LNCaP clone FGC (cell line): ENCODE data around the gene FYN.

Experiments used
- DNase-seq: peaks from one replicate; pipeline ENCODE4 v3.0.0-alpha.2; 2011; ENCODE audit warnings: low read depth
- H3K4me3 ChIP-seq: 2 replicates; pipeline ENCODE4 v1.5.1; 2011; ENCODE audit warnings: mild to moderate bottlenecking, low read depth, low read length, control low read depth
- CTCF ChIP-seq: IDR thresholded peaks from 2 replicates; pipeline ENCODE4 v1.5.1; 2012; ENCODE audit warnings: mild to moderate bottlenecking; ENCODE audit not compliant: control insufficient read depth, insufficient read depth; ENCODE audit errors: extremely low read depth

FYN gene

GRCh38 chr6:111803804-111804203 is 69.4 kb downstream of the FYN start:
- no peak for DNase-seq
- H3K4me3 ChIP-seq, result no peak overlapping the region
- TF ChIP-seq CTCF, result no peak

GRCh38 chr6:111803371-111803770 is 69.9 kb downstream of the FYN start:
- TF ChIP-seq CTCF, result no peak
- DNase-seq, result no peak
- H3K4me3 ChIP-seq, result no peak overlapping the region

DNA sequence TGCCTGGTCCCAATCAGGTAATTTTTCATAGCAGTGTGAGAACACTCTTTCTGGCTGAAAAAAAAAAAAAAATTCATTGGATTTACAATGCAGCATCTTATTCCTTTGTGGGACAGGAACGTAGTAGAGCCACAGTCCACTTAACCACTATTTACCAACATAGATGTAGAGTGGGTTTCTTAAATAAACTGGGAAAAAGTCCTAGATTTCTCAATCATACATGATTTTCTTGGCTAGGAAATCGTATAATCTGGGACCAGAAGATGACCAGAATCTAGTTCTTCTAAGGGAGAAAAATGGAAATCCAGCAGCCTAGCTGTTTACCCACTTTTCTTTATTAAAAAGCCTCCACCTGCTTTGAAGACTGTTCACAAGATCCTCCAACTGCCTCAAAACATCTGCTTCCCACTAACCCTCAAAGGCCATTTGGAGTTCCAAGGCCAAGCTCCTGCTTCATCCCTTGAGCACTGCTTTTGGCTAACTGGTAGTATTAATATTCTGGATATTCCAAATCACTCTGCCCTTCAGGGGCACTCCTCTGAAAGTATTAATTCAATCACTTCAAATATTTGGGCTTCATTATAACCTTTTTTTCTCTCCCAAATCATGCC is 70.4 kb downstream of the FYN start:
- no peak for DNase-seq
- no peak for TF ChIP-seq CTCF
- H3K4me3 ChIP-seq, result no peak overlapping the region

- no peak overlapping the region for H3K4me3 ChIP-seq
- no peak for DNase-seq
- no peak for TF ChIP-seq CTCF
These were observed 71.2 kb downstream of the FYN start for GRCh38 chr6:111802015-111802414.

GRCh38 chr6:111800821-111801220 is 72.4 kb downstream of the FYN start:
- no peak for DNase-seq
- H3K4me3 ChIP-seq, result no peak overlapping the region
- no peak for TF ChIP-seq CTCF

GRCh38 chr6:111800259-111800765 is 72.9 kb downstream of the FYN start:
- no peak for TF ChIP-seq CTCF
- no peak overlapping the region for H3K4me3 ChIP-seq
- DNase-seq, result no peak
